HG03039 (cell line): Measurements from ENCODE around the gene PRIMPOL.
A peak's percentile ranks its signal among the peaks of the same experiment; 100 is the strongest.
"Not testable (repeated sequence)": the region's sequence is repeated elsewhere in the genome, so short reads cannot be mapped to it uniquely, and the experiment has no call there.

Experiments used
- ATAC-seq: cut with Tn5 transposase; IDR thresholded peaks from one replicate; pipeline ENCODE4 v1.9.1; 2021; ENCODE audit warnings: mild to moderate bottlenecking, moderate library complexity; ENCODE audit not compliant: unreplicated experiment

The PRIMPOL gene

GRCh38 chr4:184702114-184702513, 52.6 kb downstream of the PRIMPOL start:
- no peak for ATAC-seq

- no peak for ATAC-seq
Observed at GRCh38 chr4:184705692-184706091, 56.2 kb downstream of the PRIMPOL start.

DNA sequence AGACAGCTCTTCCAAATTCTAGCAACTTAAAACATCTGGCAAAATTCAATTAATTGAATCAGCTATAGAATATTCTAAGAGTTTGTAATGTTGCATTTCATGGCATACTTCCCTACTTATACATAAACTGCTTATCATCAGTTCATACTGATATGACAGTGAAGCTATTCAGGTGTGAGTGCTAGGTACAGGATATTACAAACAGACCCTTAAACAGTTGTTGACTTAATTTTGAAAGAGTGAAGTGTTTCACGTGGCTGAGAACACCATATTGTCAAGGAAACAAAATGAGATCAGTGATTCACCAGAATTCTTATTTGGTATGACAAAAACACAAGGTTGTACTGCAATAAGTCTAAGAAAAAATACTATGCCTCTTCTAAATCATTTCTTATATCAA, 56.9 kb downstream of the PRIMPOL start:
- no peak for ATAC-seq

- ATAC-seq, result no peak
Observed at GRCh38 chr4:184712322-184712721, 62.8 kb downstream of the PRIMPOL start.

DNA sequence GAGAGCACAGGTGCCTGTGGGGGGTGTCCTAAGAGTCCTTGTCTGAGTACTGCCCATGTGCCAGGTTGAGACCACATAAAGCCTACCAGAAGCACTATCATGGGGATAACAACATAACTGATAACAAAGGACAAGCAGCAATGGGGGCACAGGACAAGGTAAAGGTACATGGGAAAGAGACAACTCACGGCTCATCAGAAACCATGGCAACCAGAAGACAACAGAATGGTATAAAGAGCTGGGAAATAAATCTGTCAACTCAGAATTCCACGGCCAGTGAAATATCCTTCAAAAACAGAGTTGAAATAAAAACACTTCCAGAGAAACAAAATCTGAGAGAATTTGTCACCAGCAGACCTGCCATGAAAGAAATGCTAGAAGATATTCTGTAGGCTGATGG, 64.3 kb downstream of the PRIMPOL start:
- no peak for ATAC-seq

DNA sequence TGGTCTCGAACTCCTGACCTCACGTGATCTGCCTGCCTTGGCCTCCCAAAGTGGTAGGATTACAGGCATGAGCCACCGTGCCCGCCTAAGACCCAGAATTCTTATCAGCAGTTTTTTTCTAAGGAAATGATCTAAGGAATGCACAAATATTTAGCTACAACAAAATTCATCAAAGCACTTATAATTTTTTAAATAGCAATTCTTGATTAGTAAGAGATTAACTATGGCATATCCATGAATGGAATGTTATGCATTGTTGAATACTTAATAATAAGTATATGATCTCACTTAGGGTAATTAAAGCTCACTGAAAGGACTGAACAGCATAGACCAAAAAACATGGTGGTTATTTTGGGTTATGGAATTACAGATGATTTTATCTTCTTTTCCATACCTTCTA, 66.0 kb downstream of the PRIMPOL start:
- no peak for ATAC-seq

DNA sequence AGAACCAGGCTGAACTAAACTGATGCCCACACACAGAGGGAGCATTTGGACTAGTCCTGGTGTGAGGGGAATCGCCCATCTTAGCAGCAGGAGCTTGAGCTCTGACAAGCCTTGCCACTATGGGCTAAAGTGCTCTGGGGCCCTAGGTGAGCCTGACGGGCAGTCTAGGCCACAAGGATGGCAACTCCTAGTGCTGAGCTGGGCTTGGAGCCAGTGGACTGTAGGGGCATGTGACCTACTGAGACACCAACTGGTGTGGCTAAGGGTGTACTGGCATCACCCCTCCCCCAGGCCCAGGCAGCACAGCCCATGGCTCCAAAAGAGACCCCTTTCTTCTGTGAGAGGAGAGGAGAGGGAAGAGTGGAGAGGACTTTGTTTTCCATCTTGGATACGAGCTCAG, 69.9 kb downstream of the PRIMPOL start:
- no peak for ATAC-seq

DNA sequence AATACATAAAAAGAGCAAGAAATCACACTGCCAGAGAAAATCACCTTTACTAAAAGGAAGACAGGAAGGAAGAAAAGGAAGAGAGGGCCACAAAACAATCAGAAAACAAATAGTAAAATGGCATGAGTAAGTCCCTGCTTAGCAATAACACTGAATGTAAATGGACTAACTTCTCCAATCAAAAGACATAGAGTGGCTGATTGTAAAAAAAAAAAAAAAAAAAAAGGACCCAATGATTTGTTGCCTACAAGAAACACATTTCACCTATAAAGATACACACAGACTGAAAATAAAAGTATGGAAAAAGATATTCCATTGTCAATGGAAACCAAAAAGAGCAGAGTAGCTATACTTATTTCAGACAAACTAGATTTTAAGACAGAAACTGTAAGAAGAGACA, 71.7 kb downstream of the PRIMPOL start:
- no peak for ATAC-seq

DNA sequence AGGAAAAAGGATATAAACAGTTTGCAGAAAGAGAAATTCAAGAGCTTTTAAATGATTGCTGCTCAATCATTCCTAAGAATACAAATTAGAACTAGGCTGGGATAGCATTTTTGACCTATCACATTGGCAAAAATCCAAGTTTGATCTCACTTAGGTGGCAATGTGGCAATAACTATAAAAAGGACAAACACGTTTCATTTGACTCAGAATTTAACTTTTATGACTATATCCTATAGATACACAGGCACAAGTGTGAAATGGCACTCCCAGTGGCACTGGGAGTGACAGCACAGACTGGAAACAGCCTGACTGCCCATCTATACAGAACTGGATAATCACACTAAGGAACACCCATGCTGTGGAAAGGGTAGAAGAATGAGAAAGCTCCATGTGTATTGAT, 73.3 kb downstream of the PRIMPOL start:
- ATAC-seq, result no peak

GRCh38 chr4:184727430-184727829, 77.9 kb downstream of the PRIMPOL start:
- ATAC-seq, result no peak

DNA sequence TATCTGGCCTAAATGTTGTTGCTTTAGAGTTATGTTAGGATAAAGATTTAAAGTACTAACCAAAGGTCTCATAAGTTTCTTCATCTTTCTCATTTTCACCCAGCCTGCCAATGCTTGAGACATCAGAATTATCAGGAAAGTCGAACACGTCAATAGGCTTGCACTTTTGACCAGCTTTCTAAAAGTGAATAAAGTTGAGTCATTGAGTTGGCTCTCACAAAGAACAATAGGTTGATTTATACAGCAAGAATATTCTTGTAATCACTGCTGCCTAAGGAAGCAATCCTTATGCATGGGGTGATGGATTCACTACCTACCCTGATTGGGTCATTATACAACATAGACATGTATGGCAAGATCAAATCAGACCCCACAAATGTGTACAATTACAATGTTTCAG, 79.3 kb downstream of the PRIMPOL start:
- no peak for ATAC-seq

DNA sequence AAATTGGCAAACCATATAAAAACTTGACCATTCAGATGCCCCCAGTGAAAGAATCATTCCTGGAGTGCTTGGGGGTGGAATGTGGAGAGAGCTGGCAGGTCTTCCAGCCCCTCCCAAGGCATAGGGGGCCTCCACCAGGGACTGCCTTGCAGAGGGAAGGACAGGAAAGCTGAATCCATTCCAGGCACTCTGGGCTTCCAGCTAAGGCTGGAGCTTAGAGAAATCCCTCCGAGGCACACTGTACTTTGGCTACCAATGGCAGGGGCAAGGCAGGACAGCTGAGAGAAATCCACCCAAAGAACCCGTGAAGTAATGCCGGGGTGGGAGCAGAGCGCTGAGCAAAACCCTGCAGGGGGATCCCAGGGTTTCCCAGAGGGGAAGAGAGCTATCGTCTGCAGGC, 80.4 kb downstream of the PRIMPOL start:
- no peak for ATAC-seq

DNA sequence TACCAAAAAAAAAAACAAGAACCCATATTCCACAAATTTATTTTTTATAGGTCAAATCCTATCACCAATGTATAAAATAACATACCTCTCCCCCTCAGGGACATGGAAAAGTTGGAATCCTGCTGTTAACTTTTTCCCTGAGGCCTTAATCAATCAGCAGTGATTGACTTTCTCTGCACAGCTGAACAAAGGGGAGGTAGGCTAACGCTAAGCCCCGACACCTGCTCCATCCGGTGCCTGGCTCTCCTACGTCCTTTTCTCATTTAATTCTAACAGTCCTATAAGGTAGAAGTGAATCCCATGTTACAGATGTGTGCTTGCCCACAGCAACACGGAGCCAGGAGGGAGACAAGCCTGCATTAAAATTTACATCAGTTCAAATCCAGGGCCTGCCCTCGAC, 81.5 kb downstream of the PRIMPOL start:
- no peak for ATAC-seq

DNA sequence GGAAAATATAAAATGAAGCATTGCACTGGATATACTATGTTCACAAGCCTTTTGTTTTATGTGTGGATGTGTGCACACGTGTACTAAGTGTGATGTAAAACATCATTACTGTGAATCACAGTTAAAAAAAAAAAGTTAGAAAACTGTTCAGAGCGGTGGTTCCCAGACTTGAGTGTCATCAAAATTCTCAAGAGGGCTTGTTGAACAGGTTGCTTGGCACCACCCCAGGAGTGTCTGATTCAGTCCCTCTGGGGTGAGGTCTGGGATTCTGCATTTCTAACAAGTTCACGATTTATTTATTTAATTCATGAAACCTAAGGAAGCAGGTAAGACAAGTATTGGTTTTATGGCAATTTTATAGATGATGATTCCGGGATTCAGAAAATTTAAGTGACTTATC, 82.6 kb downstream of the PRIMPOL start:
- no peak for ATAC-seq

DNA sequence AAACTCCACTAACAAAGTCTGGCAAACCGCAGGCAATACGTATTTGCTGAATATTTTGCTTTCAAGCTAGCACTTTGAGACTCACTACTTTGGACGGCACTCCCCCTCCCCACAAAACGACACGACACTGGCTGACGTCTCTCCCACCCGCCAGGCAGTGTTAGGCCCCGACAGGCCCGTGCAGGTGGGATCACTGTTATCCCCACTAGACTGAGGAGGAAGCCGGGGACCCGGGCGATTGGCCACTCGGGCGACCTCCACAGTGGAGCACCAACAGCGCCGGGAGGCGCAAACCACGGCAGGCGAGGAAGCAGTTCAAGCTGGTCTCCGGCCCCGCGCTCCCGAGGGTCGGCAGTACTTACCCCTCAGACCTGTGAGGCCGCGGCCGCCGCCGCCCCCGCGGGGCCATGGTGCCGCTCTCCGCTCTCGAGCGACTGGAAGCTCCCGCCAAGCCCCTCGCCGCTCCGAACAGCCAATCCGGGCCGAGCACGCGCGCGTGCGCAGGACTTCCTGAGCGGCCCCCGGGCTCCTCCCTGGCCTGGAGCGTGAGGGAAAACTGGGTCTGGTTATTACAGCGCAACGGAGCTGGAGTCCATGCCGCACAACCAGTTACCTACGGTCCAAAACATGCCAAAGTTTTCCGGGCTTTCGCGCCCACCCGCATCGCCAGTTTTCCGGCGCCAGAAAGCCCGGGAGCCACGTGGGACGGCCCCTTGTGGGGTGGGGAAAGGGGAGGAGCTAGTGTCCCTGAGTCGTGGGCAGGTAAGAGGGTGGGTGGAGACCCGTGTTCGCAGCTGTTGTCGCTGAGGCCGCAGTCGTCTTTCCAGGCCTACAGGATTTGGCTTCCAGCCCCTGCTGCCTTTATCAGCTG, 84.4 kb downstream of the PRIMPOL start, which contains the start of gene CENPU:
Gene CENPU, minus strand, starts transcription at position 443 of the 871 bp plus-strand sequence. Its CDS starts 34 bp downstream, at position 409.
- ATAC-seq, result peak; percentile 88

DNA sequence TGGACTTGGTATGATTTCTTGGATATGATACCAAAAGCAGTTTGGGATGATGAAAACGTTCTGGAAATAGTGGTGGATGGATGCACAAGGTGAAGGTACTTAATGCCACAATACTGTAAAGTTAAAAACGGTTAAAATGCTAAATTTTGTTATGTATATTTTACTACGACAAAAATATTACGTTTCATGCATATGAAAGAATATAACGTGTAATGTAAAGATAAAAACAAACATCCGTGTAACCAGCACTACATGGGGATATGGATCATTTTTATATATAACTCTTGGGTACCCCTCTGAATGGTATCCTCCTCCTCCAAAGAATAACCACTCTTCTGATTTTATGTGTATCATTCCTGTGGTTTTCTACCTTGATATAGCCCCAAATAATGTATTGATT, 85.2 kb downstream of the PRIMPOL start:
- ATAC-seq, result no peak

DNA sequence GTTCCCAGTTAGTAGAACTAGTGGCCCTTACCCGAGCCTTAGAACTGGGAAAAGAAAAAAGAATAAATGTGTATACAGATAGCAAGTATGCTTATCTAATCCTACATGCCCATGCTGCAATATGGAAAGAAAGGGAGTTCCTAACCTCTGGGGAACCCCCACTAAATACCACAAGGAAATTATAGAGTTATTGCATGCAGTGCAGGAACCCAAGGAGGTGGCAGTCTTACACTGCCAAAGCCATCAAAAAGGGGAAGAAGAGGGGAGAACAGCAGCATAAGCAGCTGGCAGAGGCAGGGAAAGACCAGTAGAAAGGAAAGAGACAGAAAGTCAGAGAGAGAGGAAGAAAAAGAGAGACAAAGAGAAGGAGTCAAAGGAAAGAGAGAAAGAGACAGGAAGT, 90.0 kb downstream of the PRIMPOL start:
- not testable (repeated sequence) for ATAC-seq

DNA sequence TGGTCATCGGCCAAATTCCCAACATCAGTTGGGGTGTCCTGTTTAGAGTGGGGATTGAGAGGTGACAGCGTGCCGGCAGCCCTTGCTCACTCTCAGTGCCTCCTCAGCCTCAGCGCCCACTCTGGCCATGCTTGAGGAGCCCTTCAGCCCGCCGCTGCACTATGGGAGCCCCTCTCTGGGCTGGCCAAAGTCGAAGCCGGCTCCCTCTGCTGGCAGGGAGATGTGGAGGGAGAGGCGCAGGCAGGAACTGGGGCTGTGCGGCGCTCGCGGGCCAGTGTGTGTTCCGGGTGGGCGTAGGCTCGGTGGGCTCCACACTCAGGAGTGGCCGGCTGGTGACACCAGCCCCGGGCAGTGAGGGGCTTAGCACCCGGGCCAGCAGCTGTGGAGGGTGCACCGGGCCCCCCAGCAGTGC, 91.4 kb downstream of the PRIMPOL start:
- no peak for ATAC-seq

- not testable (repeated sequence) for ATAC-seq
Observed at GRCh38 chr4:184741651-184742050, 92.1 kb downstream of the PRIMPOL start.

DNA sequence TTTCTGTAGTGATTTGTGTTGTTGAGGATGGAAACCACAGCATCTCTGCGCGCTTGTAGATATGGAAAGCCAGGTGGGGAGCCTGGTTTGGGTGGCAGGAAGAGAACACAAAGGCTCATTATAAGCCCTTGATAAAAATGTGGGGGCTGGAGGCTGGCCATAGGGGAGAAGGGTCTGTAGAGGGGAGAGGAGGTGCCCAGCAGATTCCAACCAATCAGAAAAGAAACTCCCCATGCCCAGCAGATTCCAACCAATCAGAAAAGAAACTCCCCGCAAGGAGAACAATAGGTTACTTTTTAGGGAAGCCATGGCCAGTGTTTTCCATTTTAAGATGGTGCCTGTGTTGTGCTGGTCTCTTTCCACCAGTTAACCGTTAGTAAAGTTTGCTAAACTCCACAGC, 94.1 kb downstream of the PRIMPOL start:
- ATAC-seq, result no peak

DNA sequence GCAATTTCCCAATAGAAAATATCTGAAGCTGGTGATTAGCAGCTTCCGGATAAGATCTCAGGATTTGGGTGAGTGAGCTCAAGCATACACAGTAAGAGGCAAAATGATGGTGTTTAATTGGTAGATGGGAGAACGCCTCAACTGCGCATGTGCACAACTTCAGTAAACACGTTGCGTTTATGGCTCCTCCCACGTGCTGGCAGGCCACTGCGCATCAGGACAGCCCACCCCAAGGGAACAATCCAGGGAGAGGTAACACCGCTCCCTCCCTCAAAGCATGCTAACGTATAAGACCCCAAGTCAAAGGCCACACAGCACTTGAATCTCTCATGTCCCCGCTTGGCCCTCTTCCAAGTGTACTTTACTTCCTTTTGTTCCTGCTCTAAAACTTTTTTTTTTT, 94.7 kb downstream of the PRIMPOL start:
- ATAC-seq, result no peak
